ENCODE measurements around the gene PDCD11. TPM values are rescaled to one million over a fixed set of nuclear protein-coding genes. Genes with fewer than 3 reads are reported as not detected.
A peak's percentile ranks its signal among the peaks of the same experiment; 100 is the strongest.
"Not testable (repeated sequence)": the region's sequence is repeated elsewhere in the genome, so short reads cannot be mapped to it uniquely, and the experiment has no call there.

Gene PDCD11
- total and polyA plus RNA-seq, 2 donors, result 20.4 to 28.0 TPM

- under 1% methylated on average over 8 of the region's 8 CpGs for WGBS
- Histone ChIP-seq H3K27ac (ENCODE audit: low read depth in 1 of 2, low read length in 1 of 2) (peak overlapping the region; percentile 64 to 73), H3K4me1 (ENCODE audit: control insufficient read depth in 2 of 2, insufficient read depth in 2 of 2, low read length in 2 of 2) (peaks cover 18 to 20% of the 10 kb centered on the region in 2 donors), H3K27me3 (ENCODE audit: control insufficient read depth in 2 of 2, insufficient read depth in 1 of 2, low read length in 1 of 2) (no peaks in the 10 kb centered on the region), H3K36me3 (ENCODE audit: control insufficient read depth in 2 of 2, insufficient read depth in 2 of 2, low read length in 1 of 2) (peaks cover 14 to 37% of the 10 kb centered on the region in 2 donors), H3K4me3 (ENCODE audit: low read length in 2 of 2) (peak overlapping the region; percentile 91 to 92), H3K9me3 (ENCODE audit: control insufficient read depth in 2 of 2, insufficient read depth in 1 of 2, low read length in 1 of 2) (no peaks in the 10 kb centered on the region)
- no peak for DNase-seq (ENCODE audit: low read depth in 6 of 9, low spot score in 9 of 9)
Observed at GRCh38 chr10:103396789-103397087, 312 bp downstream of the PDCD11 start.

GRCh38 chr10:103397191-103397825 is 882 bp downstream of the PDCD11 start:
- 85% methylated on average over 19 of the region's 19 CpGs for WGBS
- no peak for DNase-seq (ENCODE audit: low read depth in 6 of 9, low spot score in 9 of 9)
- Histone ChIP-seq H3K4me1 (ENCODE audit: control insufficient read depth in 2 of 2, insufficient read depth in 2 of 2, low read length in 2 of 2) (peaks cover 18 to 20% of the 10 kb centered on the region in 2 donors), H3K27ac (ENCODE audit: low read depth in 1 of 2, low read length in 1 of 2) (no peak overlapping the region), H3K36me3 (ENCODE audit: control insufficient read depth in 2 of 2, insufficient read depth in 2 of 2, low read length in 1 of 2) (peaks cover 18 to 41% of the 10 kb centered on the region in 2 donors), H3K27me3 (ENCODE audit: control insufficient read depth in 2 of 2, insufficient read depth in 1 of 2, low read length in 1 of 2) (no peaks in the 10 kb centered on the region), H3K4me3 (ENCODE audit: low read length in 2 of 2) (peak overlapping the region; percentile 91 to 92), H3K9me3 (ENCODE audit: control insufficient read depth in 2 of 2, insufficient read depth in 1 of 2, low read length in 1 of 2) (no peaks in the 10 kb centered on the region)

- Histone ChIP-seq H3K4me1 (ENCODE audit: control insufficient read depth in 2 of 2, insufficient read depth in 2 of 2, low read length in 2 of 2) (no peaks in the 10 kb centered on the region), H3K27me3 (ENCODE audit: control insufficient read depth in 2 of 2, insufficient read depth in 1 of 2, low read length in 1 of 2) (no peaks in the 10 kb centered on the region), H3K36me3 (ENCODE audit: control insufficient read depth in 2 of 2, insufficient read depth in 2 of 2, low read length in 1 of 2) (peaks cover 71 to 90% of the 10 kb centered on the region in 2 donors), H3K27ac (ENCODE audit: low read depth in 1 of 2, low read length in 1 of 2) (no peak overlapping the region), H3K9me3 (ENCODE audit: control insufficient read depth in 2 of 2, insufficient read depth in 1 of 2, low read length in 1 of 2) (no peaks in the 10 kb centered on the region), H3K4me3 (ENCODE audit: low read length in 2 of 2) (no peak overlapping the region)
- WGBS, result over 99% methylated on average over 2 of the region's 2 CpGs
- no peak for DNase-seq (ENCODE audit: low read depth in 6 of 9, low spot score in 9 of 9)
Observed at GRCh38 chr10:103413564-103413963, 17.1 kb downstream of the PDCD11 start.

- 95% methylated on average over 8 of the region's 8 CpGs for WGBS
- no peaks in the 10 kb centered on the region for H3K4me1 ChIP-seq (ENCODE audit: control insufficient read depth in 2 of 2, insufficient read depth in 2 of 2, low read length in 2 of 2)
- no peaks in the 10 kb centered on the region for H3K9me3 ChIP-seq (ENCODE audit: control insufficient read depth in 2 of 2, insufficient read depth in 1 of 2, low read length in 1 of 2)
- H3K27me3 ChIP-seq (ENCODE audit: control insufficient read depth in 2 of 2, insufficient read depth in 1 of 2, low read length in 1 of 2), result no peaks in the 10 kb centered on the region
- no peak for DNase-seq (ENCODE audit: low read depth in 6 of 9, low spot score in 9 of 9)
- H3K36me3 ChIP-seq (ENCODE audit: control insufficient read depth in 2 of 2, insufficient read depth in 2 of 2, low read length in 1 of 2), result peaks cover 89 to 95% of the 10 kb centered on the region in 2 donors
- no peak overlapping the region for H3K4me3 ChIP-seq (ENCODE audit: low read length in 2 of 2)
- H3K27ac ChIP-seq (ENCODE audit: low read depth in 1 of 2, low read length in 1 of 2), result no peak overlapping the region
Observed at GRCh38 chr10:103415581-103415980, 19.2 kb downstream of the PDCD11 start.

GRCh38 chr10:103416436-103417147 is 20.2 kb downstream of the PDCD11 start:
- no peak overlapping the region for H3K4me3 ChIP-seq (ENCODE audit: low read length in 2 of 2)
- WGBS, result 72% methylated on average over 8 of the region's 8 CpGs
- peak in 7 of 9 donors; percentile 33 to 75 (median 47) for DNase-seq (ENCODE audit: low read depth in 6 of 9, low spot score in 9 of 9)
- H3K9me3 ChIP-seq (ENCODE audit: control insufficient read depth in 2 of 2, insufficient read depth in 1 of 2, low read length in 1 of 2), result no peaks in the 10 kb centered on the region
- H3K36me3 ChIP-seq (ENCODE audit: control insufficient read depth in 2 of 2, insufficient read depth in 2 of 2, low read length in 1 of 2), result peaks cover 93 to 95% of the 10 kb centered on the region in 2 donors
- H3K4me1 ChIP-seq (ENCODE audit: control insufficient read depth in 2 of 2, insufficient read depth in 2 of 2, low read length in 2 of 2), result no peaks in the 10 kb centered on the region
- H3K27me3 ChIP-seq (ENCODE audit: control insufficient read depth in 2 of 2, insufficient read depth in 1 of 2, low read length in 1 of 2), result no peaks in the 10 kb centered on the region
- H3K27ac ChIP-seq (ENCODE audit: low read depth in 1 of 2, low read length in 1 of 2), result no peak overlapping the region

GRCh38 chr10:103417148-103417469 is 20.7 kb downstream of the PDCD11 start:
- peaks cover 89 to 92% of the 10 kb centered on the region in 2 donors for H3K36me3 ChIP-seq (ENCODE audit: control insufficient read depth in 2 of 2, insufficient read depth in 2 of 2, low read length in 1 of 2)
- DNase-seq (ENCODE audit: low read depth in 6 of 9, low spot score in 9 of 9); H3K27me3 ChIP-seq (ENCODE audit: control insufficient read depth in 2 of 2, insufficient read depth in 1 of 2, low read length in 1 of 2); H3K9me3 ChIP-seq (ENCODE audit: control insufficient read depth in 2 of 2, insufficient read depth in 1 of 2, low read length in 1 of 2); H3K4me3 ChIP-seq (ENCODE audit: low read length in 2 of 2); H3K27ac ChIP-seq (ENCODE audit: low read depth in 1 of 2, low read length in 1 of 2); H3K4me1 ChIP-seq (ENCODE audit: control insufficient read depth in 2 of 2, insufficient read depth in 2 of 2, low read length in 2 of 2): not testable (repeated sequence)
- 96% methylated on average over 5 of the region's 5 CpGs for WGBS

- DNase-seq (ENCODE audit: low read depth in 6 of 9, low spot score in 9 of 9), result no peak
- H3K9me3 ChIP-seq (ENCODE audit: control insufficient read depth in 2 of 2, insufficient read depth in 1 of 2, low read length in 1 of 2), result no peaks in the 10 kb centered on the region
- no peaks in the 10 kb centered on the region for H3K27me3 ChIP-seq (ENCODE audit: control insufficient read depth in 2 of 2, insufficient read depth in 1 of 2, low read length in 1 of 2)
- no peaks in the 10 kb centered on the region for H3K4me1 ChIP-seq (ENCODE audit: control insufficient read depth in 2 of 2, insufficient read depth in 2 of 2, low read length in 2 of 2)
- peaks cover 87 to 94% of the 10 kb centered on the region in 2 donors for H3K36me3 ChIP-seq (ENCODE audit: control insufficient read depth in 2 of 2, insufficient read depth in 2 of 2, low read length in 1 of 2)
- H3K4me3 ChIP-seq (ENCODE audit: low read length in 2 of 2), result no peak overlapping the region
- no peak overlapping the region for H3K27ac ChIP-seq (ENCODE audit: low read depth in 1 of 2, low read length in 1 of 2)
- WGBS, result 97% methylated on average over 5 of the region's 5 CpGs
Observed at GRCh38 chr10:103417601-103418000, 21.2 kb downstream of the PDCD11 start.

- Histone ChIP-seq H3K9me3 (ENCODE audit: control insufficient read depth in 2 of 2, insufficient read depth in 1 of 2, low read length in 1 of 2) (no peaks in the 10 kb centered on the region), H3K4me3 (ENCODE audit: low read length in 2 of 2) (no peak overlapping the region), H3K36me3 (ENCODE audit: control insufficient read depth in 2 of 2, insufficient read depth in 2 of 2, low read length in 1 of 2) (peaks cover 86 to 94% of the 10 kb centered on the region in 2 donors), H3K4me1 (ENCODE audit: control insufficient read depth in 2 of 2, insufficient read depth in 2 of 2, low read length in 2 of 2) (no peaks in the 10 kb centered on the region), H3K27ac (ENCODE audit: low read depth in 1 of 2, low read length in 1 of 2) (no peak overlapping the region), H3K27me3 (ENCODE audit: control insufficient read depth in 2 of 2, insufficient read depth in 1 of 2, low read length in 1 of 2) (no peaks in the 10 kb centered on the region)
- WGBS, result 98% methylated on average over 4 of the region's 4 CpGs
- no peak for DNase-seq (ENCODE audit: low read depth in 6 of 9, low spot score in 9 of 9)
Observed at GRCh38 chr10:103419101-103419500, 22.7 kb downstream of the PDCD11 start.

- no peak for DNase-seq (ENCODE audit: low read depth in 6 of 9, low spot score in 9 of 9)
- no peak overlapping the region for H3K27ac ChIP-seq (ENCODE audit: low read depth in 1 of 2, low read length in 1 of 2)
- H3K4me1 ChIP-seq (ENCODE audit: control insufficient read depth in 2 of 2, insufficient read depth in 2 of 2, low read length in 2 of 2), result no peaks in the 10 kb centered on the region
- H3K27me3 ChIP-seq (ENCODE audit: control insufficient read depth in 2 of 2, insufficient read depth in 1 of 2, low read length in 1 of 2), result no peaks in the 10 kb centered on the region
- 99% methylated on average over 5 of the region's 5 CpGs for WGBS
- H3K9me3 ChIP-seq (ENCODE audit: control insufficient read depth in 2 of 2, insufficient read depth in 1 of 2, low read length in 1 of 2), result no peaks in the 10 kb centered on the region
- H3K36me3 ChIP-seq (ENCODE audit: control insufficient read depth in 2 of 2, insufficient read depth in 2 of 2, low read length in 1 of 2), result peaks cover 62 to 83% of the 10 kb centered on the region in 2 donors
- no peak overlapping the region for H3K4me3 ChIP-seq (ENCODE audit: low read length in 2 of 2)
Observed at GRCh38 chr10:103423748-103424147, 27.3 kb downstream of the PDCD11 start.
